Right renal cortex interstitium (tissue), 3 donors: ENCODE results near the gene SLC9A8. TPM values are rescaled to one million over a fixed set of nuclear protein-coding genes. Genes with fewer than 3 reads are reported as not detected.

Source experiments
- DNase-seq, 3 donors: peaks; one replicate each; pipeline ENCODE4 v3.0.0-alpha.2; 2013; ENCODE audit warnings: low read depth in 3 of 3, low spot score in 2 of 3
- polyA plus RNA-seq, 3 donors: library from polyadenylated mRNA; unstranded; fragments of 120-200 nt; gene quantifications; one replicate each; pipeline ENCODE4 v1.2.1, GENCODE V29; 2013; ENCODE audit not compliant: insufficient read length in 3 of 3

SLC9A8 gene
- polyA plus RNA-seq, 3 donors: 8.0 to 8.1 (median 8.0) TPM

DNA sequence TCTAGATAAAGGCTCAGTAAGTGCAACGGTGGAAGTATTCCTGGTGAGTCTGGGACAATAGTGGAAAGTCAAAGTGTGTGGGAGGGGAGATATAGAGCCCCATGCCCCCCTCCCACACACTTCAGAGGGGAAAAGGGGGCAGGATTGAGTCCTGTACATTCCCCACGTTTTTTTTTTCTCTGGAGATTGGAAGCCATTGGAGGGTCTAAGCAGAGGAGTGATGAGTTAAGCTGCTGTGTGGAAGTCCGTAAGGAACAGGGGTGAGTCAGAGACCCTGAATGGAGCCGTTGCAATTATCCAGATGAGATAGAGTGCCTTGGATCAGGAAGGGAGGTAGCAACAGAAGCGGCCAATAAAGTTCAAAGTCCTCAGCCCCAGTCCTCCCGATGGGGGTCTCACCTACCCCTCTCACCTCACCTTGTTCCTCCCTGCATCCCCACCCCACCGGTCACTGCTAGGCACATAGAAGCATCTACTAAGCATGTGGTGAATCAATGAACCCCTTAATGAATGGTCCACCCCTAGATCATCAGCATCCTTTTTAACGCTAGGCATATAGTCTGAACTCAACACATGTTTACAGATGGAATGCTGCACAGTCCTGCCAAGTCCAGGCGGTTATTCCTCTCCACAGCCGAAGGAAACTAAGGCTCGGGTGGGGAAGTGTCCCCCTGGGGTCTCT, 662 bp upstream of the SLC9A8 start:
- DNase-seq: no peak

DNA sequence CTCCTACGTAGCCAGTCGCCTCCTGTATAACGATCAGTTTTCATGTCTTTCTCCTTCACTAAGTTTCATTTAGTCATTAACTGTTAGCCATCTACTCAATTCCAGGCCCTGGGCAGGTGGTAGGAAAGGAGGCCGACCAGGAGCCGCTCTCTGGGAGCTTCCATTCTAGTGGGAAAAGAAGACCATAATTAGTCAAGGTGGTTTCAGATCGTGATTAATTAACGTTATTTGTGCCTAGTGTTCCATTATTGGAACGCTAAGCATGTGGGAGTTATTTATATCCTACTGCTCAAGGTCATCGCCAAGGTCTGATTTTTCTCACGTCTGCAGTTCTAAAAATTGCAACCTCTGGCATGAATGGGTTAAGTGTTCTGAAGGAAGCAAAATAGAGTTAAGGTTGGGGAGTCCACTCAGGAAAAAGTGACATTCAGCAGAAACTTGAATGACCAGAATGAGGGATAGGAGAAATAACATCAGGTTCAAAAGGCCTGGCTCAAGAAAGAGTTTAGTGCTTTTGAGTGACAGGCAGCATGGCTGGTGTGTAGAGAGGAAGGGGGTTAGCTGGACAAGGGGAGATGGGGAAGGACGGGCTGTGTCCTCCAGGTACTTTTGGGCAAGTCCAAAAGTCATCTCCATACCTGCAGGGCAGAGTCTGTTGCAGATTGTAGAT, 812 bp downstream of the SLC9A8 start:
- no peak for DNase-seq

DNA sequence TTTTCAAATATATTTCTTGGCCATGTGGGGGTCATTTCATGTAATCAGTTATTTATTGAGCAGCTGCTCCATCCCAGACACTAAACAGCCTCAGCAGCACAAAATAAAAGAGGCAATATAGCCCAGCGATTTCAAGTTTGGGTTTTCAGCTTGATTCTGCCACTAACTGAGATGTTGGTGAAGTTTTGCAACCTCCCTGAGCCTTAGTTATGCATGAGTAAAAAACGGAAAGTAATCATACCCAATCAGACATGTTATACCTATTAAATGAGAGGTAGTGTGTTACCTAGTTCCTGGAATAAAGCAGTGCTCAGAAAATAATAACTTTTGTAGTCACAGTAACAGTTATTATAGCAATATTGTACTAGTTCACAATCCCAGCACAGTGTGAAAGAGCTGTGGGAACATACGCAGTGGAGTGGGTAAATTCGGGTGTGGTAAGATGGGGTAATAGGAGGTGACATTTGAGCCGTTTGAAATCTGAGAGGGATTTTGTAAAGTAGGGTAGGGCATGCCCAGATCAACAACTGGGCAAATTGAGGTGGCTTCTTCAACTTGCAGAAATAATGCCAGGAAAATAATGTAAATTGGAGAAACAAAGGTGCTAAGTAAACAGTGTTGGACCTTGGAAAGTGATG, 1.5 kb downstream of the SLC9A8 start:
- DNase-seq: no peak

DNA sequence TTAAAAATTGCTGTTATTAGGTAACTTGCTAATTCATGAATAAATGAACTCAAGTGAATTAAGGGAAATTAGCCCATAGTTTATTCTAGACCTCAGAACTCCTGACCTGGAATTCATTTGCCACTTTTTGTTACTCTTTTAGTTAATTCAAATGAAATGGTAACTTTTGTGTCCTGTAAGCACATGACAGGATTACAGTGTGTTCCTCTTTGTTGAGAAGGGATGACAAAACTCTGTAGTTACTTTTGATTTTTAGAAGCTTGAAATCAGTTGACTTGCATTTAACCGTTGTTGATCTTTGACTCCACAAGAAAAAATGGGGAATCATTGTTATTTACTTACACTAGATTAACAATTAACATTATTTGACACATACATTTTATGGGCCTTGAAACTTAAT, 6.2 kb downstream of the SLC9A8 start:
- DNase-seq: no peak

DNA sequence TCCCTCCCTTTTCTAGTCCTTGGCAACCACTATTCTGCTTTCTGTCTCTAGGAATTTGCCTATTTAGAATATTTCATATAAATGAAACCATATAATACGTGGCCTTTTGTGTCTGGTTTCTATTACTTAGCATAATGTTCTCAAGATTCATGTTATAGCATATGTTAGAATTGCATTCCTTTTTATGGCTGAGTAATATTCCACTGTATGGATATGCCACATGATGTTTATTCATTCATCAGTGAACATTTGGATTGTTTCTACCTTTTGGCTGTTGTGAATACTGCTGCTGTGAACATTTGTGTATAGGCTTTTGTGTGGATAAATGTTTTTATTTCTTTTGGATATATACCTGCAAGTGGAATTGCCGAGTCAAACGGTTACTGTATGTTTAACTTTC, 7.1 kb downstream of the SLC9A8 start:
- no peak for DNase-seq

DNA sequence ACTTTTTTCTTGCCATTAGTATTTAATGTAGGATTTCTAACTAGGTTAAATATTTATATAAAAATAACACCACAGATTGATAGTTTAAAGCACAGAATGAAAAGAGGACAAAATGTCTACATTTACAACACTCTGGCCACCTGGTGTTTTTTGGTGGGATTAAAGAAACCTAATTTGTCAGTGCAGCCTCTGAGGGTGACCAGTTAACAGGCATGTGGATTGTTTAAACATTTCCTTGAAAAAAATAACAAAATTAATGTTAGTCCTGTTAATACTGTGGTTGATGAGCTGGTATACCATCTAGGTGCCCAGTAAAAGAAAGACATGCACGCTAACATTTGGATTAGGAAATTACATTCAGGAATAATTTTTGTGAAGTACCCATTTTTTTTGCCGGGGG, 8.8 kb downstream of the SLC9A8 start:
- DNase-seq: no peak

DNA sequence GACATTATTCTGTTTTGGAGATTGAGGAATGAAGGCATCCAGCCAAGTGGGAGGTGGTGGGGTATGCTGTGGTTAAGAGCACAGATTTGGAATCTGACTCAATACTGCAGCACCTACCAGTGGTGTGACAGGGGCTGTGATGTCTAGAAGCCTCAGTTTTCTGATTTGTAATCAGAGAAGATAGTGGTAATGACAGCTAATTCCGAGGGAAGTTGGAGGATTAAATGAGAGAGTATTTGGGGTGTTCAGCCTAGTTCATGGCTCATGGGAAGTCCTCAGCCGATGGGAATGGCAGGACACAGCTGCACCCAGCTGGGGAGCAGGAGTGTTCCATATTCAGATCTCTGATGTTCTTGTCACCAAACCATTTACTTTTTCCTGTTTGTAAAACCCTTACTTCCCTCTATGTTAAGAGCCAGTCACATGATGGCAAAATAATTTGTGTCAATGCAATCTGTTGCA, 9.3 kb downstream of the SLC9A8 start:
- DNase-seq: no peak

DNA sequence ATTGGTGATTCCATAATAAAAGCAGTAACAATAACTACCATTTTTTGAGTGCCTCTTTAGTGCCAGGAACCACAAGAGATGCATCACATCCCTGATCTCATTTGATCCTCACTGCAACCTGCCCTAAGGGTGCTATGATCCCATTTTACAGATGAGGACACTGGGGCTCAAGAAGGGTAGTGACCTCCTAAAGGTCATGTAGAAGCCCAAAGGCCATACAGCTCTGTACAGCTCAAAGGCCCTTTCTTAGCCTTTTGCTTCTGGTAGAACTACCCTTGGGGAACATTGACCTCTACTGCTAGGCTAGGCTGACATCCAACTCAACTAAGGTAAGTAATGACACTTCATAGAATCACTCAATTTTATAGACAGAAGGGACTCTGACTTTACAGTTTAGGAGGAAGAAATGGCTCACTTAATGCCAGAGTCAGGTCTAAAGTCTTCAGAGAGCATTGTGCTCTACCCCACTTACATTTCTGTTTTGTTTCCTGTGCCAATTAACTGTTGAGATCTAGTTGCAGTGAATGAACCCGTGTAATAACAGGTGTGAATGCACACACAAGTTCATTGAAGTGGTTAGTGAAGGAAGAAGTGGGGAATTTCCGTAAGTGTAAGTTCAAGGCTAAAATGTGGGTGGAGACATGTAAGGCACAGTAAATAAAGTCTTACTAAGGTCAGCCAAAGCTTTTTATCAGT, 10.7 kb downstream of the SLC9A8 start:
- no peak for DNase-seq

DNA sequence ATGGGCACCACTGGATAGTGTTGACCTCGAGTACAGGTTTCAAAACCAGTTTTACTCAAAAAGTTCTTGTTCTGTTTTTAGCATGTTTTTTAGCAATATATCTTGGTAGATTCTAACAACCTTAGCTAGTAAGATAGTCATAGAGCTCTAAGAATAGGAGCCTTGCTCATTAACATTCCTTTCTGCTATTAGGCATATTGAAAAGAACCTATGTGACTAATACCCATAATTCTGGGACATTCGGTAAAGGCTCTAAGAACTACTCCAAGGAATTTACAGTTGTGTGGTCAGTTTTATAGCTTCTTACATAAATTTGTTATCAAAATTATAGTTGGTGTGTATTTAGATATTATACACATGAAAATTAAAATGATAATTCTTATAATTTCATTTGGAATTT, 11.6 kb downstream of the SLC9A8 start:
- no peak for DNase-seq

DNA sequence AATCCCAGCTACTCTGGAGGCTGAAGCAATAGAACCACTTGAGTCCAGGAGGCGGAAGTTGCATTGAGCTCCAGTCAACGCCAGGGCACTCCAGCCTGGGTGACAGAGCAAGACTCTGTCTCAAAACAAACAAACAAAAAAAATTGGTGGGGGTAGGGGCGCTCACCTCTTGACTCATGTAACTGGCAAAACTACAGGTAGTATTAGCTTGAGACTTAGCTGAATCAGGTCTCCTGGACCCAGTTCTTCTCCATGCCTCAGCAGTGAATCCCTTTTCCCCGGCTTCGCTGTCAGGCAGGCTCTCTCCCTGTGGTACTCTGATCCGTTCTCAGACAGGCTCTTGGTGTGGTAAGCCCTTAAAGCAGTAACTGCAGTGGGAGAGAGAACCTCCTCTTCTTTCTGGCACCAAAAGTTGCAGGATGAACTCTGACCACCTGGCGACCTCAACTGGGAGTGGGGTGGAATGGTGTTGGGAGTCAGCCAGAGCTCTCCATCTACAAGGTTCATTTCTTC, 12.9 kb downstream of the SLC9A8 start:
- no peak for DNase-seq

DNA sequence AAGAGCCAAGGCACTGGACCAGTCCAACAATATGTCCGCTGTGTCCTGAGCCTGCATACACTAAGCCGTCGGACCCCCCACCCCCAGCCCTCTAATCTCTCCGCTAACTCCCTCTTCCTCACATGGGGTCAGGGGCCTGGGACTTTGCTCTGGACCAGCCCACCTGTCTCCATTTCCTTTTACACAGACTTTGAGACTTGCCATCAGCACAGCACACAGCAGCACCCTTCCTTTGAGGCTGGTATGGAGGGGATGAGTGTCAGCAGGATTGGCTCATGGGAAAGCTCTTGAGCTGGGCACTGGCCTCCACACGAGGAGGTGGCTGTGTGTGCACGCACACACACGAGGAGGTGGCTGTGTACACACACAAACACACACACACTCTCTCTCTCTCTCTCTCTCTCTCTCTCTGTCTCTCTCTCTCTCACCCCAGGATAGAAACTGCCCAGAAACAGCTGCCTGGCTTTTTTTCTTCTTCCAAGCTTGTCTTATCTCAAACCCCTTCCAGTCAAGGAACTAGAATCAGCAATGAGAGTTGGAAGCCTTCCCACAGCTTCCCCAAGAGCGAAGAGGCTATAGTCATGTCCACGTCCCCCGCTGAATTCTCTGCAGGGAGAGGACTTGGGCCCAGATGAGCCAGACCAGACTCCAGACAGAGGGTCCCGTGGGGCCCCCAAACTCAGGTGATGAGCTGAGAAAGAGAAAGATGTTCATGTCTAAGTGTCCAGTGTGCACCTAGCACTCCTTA, 18.6 kb downstream of the SLC9A8 start:
- no peak for DNase-seq

DNA sequence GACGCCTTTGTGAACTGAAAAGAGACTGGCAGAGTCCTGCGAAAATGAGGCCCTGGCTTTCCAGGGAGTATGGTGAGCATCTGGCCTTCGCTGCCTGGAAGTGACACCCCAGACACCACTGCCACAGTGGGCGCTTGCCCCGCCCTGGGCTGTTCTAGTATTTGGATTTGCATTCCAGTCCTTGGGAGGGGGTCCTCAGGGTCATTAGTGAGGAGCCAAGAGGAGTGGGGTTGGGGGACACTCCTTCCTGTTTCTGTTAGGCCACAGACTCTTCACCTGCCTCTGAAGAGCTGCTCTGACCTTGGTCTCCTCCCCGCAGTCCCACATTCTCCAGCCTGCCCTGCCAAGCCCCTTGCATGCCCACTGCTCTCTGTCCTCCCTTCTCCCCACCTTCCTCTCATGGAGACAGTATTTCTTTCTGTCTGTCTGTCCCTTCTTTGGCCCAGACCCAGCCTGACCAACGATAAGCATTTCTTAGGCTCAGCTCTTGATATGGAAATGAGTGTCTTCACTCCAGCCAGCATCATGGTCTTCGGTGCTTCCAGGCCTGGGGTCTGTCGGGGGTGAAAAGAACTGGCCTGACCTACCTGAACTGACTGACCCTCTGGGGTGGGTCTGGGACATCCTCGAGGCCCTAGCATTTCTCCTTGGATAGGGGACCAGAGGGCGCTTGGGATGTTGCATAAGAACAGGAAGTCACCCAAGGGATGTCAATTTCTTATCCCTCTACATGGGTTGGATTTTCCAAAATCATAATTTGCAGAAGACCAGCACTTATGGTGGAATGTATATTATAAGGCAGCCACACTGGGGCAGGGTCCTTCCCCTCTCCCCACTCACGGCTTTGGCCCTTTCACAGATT, 19.4 kb downstream of the SLC9A8 start:
- DNase-seq: no peak

DNA sequence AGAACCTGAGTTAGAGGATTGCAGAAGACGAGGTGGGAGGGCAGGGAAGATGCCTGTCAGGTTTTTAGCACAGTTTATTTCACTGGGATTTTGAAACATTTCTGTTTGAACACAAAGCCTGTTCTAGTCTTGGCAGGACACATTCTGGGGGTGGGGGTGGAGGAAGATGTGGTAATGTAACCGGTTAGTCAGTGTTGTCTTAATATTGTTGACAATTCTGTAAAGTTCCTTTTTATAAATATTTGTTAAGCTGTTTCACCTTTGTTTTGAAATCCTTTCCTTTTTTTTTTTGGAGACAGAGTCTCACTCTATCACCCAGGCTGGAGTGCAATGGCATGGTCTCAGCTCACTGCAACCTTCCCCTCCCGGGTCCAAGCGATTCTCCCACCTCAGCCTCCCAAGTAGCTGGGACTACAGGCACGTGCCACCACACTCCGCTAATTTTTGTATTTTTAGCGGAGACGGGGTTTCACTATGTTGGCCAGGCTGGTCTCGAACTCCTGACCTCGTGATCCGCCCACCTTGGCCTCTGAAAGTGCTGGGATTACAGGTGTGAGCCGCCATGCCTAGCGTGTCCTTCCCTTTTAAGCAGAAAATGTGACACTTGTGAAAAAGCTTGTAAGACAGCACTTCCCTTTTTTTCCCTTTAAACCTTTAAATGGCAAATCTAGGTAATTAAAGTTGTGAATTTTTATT, 20.2 kb downstream of the SLC9A8 start:
- no peak for DNase-seq

DNA sequence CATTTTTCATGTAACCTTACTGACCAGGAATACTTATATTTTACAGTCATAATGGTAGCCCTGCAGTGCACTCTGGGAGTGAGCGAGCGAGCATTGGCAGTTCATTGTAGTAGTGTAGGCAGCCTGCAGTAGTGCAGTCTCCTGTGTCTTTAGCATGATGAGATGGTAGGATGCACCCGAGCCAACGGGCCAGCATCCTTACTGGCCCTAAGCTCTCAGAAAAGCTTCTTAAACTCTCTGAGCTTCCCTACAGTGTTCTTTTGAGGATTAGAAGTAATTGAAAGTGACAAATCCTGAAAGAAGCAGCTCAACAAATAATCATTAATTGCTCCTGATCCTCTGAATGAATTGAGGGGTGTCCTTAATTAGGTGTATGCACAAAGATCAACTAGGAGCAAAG, 20.9 kb downstream of the SLC9A8 start:
- no peak for DNase-seq

DNA sequence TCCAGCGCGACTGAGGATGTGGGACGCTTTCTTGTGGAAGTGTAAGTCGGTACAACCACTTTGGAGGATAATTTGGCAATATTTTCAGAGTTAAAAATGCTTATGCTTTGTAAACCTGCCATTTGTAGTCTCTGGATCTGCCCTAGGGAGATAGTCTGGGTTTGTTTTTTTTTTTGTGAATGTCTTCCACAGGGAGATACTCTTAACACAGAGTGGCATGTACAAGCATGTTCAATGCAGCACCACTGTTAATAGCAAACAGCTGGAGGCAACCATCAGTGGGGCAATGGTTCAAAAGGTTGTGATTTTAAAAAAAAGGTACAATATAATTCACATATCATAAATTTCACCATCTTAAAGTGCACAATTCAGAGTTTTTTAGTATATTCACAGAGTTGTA, 22.4 kb downstream of the SLC9A8 start:
- DNase-seq: no peak

DNA sequence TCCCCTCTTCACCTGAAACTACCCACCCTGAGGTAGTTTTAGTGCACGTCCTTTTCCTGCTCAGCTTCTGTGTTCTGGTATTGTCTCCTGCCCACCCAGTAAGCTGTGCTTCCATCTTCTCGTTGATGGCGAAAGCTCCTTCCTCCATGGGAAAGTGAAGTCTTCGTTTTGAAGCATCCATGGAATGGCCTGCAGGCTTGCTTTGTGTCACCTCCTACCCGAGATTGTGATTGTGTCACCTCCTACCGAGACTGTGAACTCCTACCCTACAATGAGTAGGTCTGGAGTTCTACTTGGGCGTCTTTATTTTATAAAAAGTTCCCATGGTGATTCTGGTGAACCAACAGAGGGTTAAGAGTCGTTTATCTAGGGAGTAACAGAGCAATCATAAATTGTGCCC, 25.9 kb downstream of the SLC9A8 start:
- DNase-seq: no peak

DNA sequence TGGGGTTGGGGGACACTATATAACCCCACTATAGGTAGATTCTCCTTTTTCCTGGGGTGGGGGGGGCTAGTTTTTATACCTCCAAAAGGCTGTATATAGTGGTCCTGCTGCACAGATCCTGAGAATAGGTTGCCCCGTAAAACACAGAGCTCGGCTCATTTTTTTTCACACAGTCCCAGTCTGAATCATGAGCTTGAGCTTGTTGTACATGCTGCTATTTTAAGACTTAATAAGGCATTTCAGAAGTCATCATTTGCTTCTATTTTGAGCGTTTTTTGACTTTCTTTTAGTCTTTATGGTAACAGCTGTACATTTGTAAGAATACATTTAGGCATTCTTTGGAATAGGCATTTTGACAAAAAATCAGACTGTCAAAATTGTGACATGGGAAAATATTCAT, 30.5 kb downstream of the SLC9A8 start:
- DNase-seq: no peak

DNA sequence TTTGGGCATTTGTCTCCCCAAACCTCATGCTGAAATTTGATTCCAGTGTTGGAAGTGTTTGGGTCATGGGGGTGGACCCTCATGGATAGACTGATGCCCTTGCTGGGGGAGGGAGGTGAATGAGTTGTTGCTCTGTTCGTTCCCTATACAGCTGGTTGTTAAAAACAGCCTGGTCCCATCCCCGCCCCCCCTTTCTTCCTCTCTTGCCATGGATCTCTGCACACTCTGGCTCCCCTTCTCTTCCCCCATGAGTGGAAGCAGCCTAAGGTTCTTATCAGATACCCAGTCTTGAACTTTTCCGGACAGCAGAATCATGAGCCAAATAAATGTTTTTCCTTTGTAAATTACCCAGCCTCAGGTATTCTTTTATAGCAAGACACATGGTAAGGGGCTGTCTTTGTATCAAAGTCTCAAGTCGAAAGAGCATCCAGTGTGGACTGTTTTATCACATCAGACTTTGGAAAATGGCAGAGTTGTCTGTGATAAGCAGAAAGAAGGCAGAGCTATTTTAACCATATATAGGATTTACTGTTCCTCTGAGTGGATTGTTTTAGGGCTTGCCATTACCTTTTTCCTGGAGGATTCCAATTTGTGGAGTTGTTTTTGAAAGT, 31.2 kb downstream of the SLC9A8 start:
- DNase-seq: no peak

DNA sequence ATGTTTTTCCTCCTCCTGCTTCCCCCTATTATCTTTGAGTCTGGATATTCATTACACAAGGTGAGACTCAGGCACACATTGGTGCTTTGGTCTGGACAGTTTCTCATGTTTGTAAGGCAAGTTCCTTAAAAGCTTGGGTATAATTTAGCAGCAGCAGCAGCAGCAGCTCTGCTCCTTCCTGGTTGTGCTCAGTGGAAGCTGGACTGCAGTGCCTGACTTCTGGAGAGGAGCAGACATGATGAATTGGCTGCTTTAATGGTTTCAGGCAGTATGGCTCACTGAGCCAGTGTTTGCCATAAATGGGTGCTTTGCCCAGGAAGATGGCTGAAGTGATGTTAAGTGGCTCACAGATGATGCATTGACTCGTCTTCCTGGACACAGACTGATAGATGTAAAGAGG, 32.4 kb downstream of the SLC9A8 start:
- DNase-seq: no peak
